ENCODE results near the gene KLHL22.

DNA sequence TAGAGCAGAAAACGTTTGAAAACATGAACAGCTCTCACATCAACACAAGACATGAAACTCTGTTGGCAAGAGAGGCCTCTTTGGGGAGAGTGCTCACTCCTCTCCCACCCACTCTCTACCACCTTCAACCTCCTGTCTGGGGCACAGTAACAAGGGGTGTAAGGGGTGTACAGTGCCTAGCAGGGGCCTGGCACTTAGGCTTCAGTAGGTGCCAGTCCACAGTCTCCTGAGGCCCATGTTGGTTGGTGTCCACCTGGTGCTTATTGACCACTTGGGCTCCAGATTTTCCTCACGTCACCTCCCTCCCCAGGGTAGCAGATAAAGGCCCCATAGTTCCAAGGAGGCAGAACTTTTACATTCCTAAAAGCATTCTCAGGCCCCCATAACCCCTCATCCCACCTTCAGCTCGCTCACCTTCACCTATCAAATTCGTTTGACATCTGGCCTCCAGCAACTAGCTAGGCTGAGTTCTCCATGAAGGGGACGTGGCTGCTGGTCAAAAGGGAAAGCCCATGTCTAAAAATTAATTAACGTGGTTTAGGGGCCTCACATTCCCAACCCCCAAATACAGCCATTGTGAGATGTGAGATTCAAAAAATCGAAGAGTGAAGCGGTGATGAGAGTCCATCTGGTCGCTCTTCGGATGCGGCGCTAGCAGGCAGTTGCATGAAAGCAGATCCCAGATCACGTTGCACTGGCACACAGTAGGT is 11.1 kb upstream of the KLHL22 start:
- TF ChIP-seq TAF1 (IDR thresholded peaks at IDR 0.05; ENCODE audit: low read depth) (no peak), EP300 (IDR thresholded peaks at IDR 0.05; ENCODE audit: borderline replicate concordance) (no peak), YY1 (IDR thresholded peaks at IDR 0.05; ENCODE audit: low read depth) (no peak), ZBTB7A (IDR thresholded peaks at IDR 0.05; ENCODE audit: low read depth) (no peak), CREB1 (IDR thresholded peaks at IDR 0.05; ENCODE audit: low read depth) (no peak), RAD21 (IDR thresholded peaks at IDR 0.05; ENCODE audit: low read depth) (no peak), FOXM1 (IDR thresholded peaks at IDR 0.05; ENCODE audit: borderline replicate concordance, low read depth) (no peak), TEAD4 (IDR thresholded peaks at IDR 0.05) (no peak), NFIC (IDR thresholded peaks at IDR 0.05) (no peak)
- TF ChIP-seq, protein P1, sequence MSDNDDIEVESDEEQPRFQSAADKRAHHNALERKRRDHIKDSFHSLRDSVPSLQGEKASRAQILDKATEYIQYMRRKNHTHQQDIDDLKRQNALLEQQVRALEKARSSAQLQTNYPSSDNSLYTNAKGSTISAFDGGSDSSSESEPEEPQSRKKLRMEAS (IDR thresholded peaks at IDR 0.05), result no peak
- TF ChIP-seq, protein P2, sequence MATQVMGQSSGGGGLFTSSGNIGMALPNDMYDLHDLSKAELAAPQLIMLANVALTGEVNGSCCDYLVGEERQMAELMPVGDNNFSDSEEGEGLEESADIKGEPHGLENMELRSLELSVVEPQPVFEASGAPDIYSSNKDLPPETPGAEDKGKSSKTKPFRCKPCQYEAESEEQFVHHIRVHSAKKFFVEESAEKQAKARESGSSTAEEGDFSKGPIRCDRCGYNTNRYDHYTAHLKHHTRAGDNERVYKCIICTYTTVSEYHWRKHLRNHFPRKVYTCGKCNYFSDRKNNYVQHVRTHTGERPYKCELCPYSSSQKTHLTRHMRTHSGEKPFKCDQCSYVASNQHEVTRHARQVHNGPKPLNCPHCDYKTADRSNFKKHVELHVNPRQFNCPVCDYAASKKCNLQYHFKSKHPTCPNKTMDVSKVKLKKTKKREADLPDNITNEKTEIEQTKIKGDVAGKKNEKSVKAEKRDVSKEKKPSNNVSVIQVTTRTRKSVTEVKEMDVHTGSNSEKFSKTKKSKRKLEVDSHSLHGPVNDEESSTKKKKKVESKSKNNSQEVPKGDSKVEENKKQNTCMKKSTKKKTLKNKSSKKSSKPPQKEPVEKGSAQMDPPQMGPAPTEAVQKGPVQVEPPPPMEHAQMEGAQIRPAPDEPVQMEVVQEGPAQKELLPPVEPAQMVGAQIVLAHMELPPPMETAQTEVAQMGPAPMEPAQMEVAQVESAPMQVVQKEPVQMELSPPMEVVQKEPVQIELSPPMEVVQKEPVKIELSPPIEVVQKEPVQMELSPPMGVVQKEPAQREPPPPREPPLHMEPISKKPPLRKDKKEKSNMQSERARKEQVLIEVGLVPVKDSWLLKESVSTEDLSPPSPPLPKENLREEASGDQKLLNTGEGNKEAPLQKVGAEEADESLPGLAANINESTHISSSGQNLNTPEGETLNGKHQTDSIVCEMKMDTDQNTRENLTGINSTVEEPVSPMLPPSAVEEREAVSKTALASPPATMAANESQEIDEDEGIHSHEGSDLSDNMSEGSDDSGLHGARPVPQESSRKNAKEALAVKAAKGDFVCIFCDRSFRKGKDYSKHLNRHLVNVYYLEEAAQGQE (IDR thresholded peaks at IDR 0.05; ENCODE audit: low read depth), result no peak
